Measurements from ENCODE around the gene RCBTB1. TPM values are rescaled to one million over a fixed set of nuclear protein-coding genes. Genes with fewer than 3 reads are reported as not detected.
"Not testable (repeated sequence)": the region's sequence is repeated elsewhere in the genome, so short reads cannot be mapped to it uniquely, and the experiment has no call there.

RCBTB1 gene
- total and polyA plus RNA-seq, 7 experiments from 2014 or later, result 8.1 to 22.2 (median 19.9) TPM

DNA sequence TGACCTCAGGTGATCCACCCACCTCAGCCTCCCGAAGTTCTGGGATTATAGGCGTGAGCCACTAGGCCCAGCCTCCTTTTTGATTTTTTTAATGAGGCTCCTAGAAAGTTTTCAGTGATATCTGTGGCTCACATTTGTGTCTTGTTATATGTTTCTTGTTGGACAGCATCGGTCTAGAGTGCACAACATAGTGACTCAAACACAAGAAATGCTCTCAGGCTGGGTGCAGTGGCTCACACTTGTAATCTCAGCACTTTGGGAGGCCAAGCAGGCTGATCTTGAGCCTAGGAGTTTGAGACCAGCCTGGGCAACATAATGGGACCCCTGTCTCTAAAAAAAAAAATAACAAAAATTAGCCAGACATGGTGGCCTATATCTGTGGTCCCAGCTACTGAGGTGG lies 81.4 kb downstream of the RCBTB1 start:
- Mint-ChIP-seq H3K36me3 (peaks cover 11 to 46% (median 27%) of the 10 kb centered on the region in 5 donors), H3K27ac (peak overlapping the region in 1 of 9 donors; percentile 23), H3K4me1 (peaks cover 25 to 54% (median 44%) of the 10 kb centered on the region in 7 donors), H3K9me3 (peaks cover 0 to 3% (median 0%) of the 10 kb centered on the region in 11 donors), H3K4me3 (no peak overlapping the region), H3K27me3 (no peaks in the 10 kb centered on the region)
- no peaks in the 10 kb centered on the region for H3K27me3 ChIP-seq (ENCODE audit: control insufficient read depth in 2 of 2, insufficient read depth in 2 of 2, low read length in 2 of 2)
- no peak for ATAC-seq
- intact Hi-C loops (cut with micrococcal nuclease), result no loop called here
- peaks cover 7 to 12% of the 10 kb centered on the region in 2 donors for H3K4me1 ChIP-seq (ENCODE audit: control insufficient read depth in 2 of 2, insufficient read depth in 2 of 2, low read length in 2 of 2)
- CTCF ChIA-PET, result no interaction called here
- POLR2A ChIA-PET, result no interaction called here
- H3K36me3 ChIP-seq (ENCODE audit: control insufficient read depth in 2 of 3, insufficient read depth in 3 of 3, low read length in 3 of 3), result peaks cover 0 to 9% (median 7%) of the 10 kb centered on the region in 3 experiments
- no peaks in the 10 kb centered on the region for H3K9me3 ChIP-seq (ENCODE audit: control insufficient read depth in 2 of 3, low read length in 3 of 3)
- H3K4me3 ChIP-seq (ENCODE audit: low read length), result no peak overlapping the region
- DNase-seq, result no peak
- H3K27ac ChIP-seq (ENCODE audit: low read depth, low read length), result no peak overlapping the region

DNA sequence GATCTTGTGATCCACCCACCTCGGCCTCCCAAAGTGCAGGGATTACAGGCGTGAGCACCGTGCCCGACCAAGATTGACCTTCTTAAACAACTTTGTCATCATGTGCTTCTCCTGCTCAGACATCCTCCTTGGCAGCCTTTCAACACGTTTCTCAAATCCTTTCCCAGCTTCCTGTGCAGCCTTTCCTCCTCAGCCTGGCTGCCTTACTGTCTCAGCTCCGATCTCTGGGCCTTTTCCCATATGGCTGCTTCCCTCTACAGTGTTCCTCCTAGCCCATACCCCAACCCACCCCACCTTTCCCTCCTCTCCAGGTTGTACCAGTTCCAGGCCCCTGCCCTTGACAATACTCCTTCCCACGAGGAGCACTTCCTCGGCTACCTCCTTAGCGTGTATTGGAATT lies 82.4 kb downstream of the RCBTB1 start:
- H3K36me3 Mint-ChIP-seq, result peaks cover 11 to 44% (median 31%) of the 10 kb centered on the region in 5 donors
- Histone ChIP-seq H3K36me3 (ENCODE audit: control insufficient read depth in 2 of 3, insufficient read depth in 3 of 3, low read length in 3 of 3) (peaks cover 0 to 9% (median 7%) of the 10 kb centered on the region in 3 experiments), H3K27me3 (ENCODE audit: control insufficient read depth in 2 of 2, insufficient read depth in 2 of 2, low read length in 2 of 2) (no peaks in the 10 kb centered on the region), H3K27ac (ENCODE audit: low read depth, low read length) (no peak overlapping the region), H3K4me1 (ENCODE audit: control insufficient read depth in 2 of 2, insufficient read depth in 2 of 2, low read length in 2 of 2) (peaks cover 13 to 17% of the 10 kb centered on the region in 2 donors), H3K4me3 (ENCODE audit: low read length) (no peak overlapping the region), H3K9me3 (ENCODE audit: control insufficient read depth in 2 of 3, low read length in 3 of 3) (no peaks in the 10 kb centered on the region)
- DNase-seq (no peak), ATAC-seq (no peak)
- ChIA-PET CTCF (interaction anchor here (0.5 kb wide), 1 partner anchor 21 kb away, joined by 3 read pairs; no protein-coding TSS in a partner anchor), POLR2A (no interaction called here)
- H3K9me3 Mint-ChIP-seq, result peaks cover 0 to 3% (median 0%) of the 10 kb centered on the region in 11 donors
- no peak overlapping the region for H3K4me3 Mint-ChIP-seq
- peak overlapping the region in 6 of 9 donors; percentile 25 to 81 (median 42) for H3K27ac Mint-ChIP-seq
- H3K27me3 Mint-ChIP-seq, result no peaks in the 10 kb centered on the region
- peaks cover 25 to 64% (median 54%) of the 10 kb centered on the region in 7 donors for H3K4me1 Mint-ChIP-seq
- intact Hi-C loops (cut with micrococcal nuclease), result no loop called here

DNA sequence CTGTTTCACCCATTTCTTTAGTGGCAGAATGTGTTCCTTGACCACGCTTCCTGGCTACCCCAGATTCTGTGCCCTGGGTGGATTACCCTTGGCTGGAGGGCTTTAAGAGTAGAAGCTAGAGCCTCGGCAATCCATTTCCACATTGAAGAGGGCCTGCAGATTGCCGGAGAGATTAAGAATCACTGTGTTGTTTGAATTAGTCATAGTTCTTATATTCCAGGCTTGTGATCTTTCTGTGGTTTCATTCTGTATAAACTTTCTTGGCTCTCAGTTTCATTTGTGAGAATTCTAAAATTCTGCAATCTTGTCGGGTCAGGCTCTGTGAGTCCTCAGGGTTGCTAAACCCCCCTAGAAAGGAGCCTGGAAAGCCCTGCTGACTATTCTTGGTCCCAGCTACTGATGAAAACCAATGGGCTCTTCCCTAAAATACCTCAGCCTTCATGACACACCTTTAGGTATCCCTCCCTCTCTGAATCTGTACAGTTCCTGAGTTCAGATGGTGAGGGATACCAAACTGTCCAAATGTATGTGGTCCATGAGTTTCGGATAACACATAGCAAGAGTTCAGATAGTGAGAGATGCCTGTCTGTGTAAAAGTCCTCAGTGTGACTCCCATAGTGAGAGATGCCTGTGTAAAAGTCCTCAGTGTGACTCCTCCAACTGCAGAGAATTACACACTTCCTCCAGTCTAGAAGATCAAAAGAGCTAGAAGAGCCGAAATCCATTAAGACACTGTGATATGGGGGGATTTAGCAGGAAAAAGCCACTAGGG lies 85.3 kb downstream of the RCBTB1 start:
- Histone ChIP-seq H3K9me3 (ENCODE audit: control insufficient read depth in 2 of 3, low read length in 3 of 3) (no peaks in the 10 kb centered on the region), H3K27ac (ENCODE audit: low read depth, low read length) (peak overlapping the region; percentile 90), H3K27me3 (ENCODE audit: control insufficient read depth in 2 of 2, insufficient read depth in 2 of 2, low read length in 2 of 2) (no peaks in the 10 kb centered on the region), H3K4me1 (ENCODE audit: control insufficient read depth in 2 of 2, insufficient read depth in 2 of 2, low read length in 2 of 2) (peaks cover 17 to 28% of the 10 kb centered on the region in 2 donors), H3K4me3 (ENCODE audit: low read length) (no peak overlapping the region), H3K36me3 (ENCODE audit: control insufficient read depth in 2 of 3, insufficient read depth in 3 of 3, low read length in 3 of 3) (peaks cover 0 to 9% (median 2%) of the 10 kb centered on the region in 3 experiments)
- intact Hi-C loops (cut with micrococcal nuclease), result loop anchor here (5.0 to 10.0 kb wide), 8 partner anchors 42 to 1952 kb away; partner anchors contain the start of genes INTS6 (in 1 of the 2), NUDT15 (in 1 of the 2) and SPRYD7 (in 1 of the 2)
- ATAC-seq (no peak), DNase-seq (no peak)
- CTCF ChIA-PET, result interaction anchor here (1.0 kb wide), 1 partner anchor 627 kb away, joined by 3 read pairs; no protein-coding TSS in a partner anchor
- peak overlapping the region in 7 of 10 donors; percentile 3 to 64 (median 39) for H3K4me3 Mint-ChIP-seq
- POLR2A ChIA-PET, result interaction anchor here (1.0 kb wide), 1 partner anchor 57 kb away, joined by 3 read pairs; no protein-coding TSS in a partner anchor
- peaks cover 0 to 3% (median 0%) of the 10 kb centered on the region in 11 donors for H3K9me3 Mint-ChIP-seq
- H3K27me3 Mint-ChIP-seq, result no peaks in the 10 kb centered on the region
- peaks cover 7 to 41% (median 18%) of the 10 kb centered on the region in 5 donors for H3K36me3 Mint-ChIP-seq
- peak overlapping the region; percentile 28 to 100 (median 84) for H3K27ac Mint-ChIP-seq
- peaks cover 33 to 61% (median 56%) of the 10 kb centered on the region in 7 donors for H3K4me1 Mint-ChIP-seq

DNA sequence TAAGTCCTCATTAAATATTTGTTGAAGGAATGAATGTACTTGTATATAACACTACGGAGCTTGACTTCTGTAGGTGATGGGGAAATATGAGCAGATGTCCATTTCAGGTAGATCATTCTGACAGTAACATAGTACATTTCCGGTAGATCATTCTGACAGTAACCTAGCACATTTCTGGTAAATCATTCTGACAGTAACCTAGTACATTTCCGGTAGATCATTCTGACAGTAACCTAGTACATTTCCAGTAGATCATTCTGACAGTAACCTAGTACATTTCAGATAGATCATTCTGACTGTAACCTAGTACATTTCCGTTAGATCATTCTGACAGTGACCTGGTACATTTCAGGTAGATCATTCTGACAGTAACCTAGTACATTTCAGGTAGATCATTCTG lies 87.2 kb downstream of the RCBTB1 start:
- no peaks in the 10 kb centered on the region for H3K27me3 Mint-ChIP-seq
- intact Hi-C loops (cut with micrococcal nuclease), result loop anchor here (5.0 to 10.0 kb wide), 8 partner anchors 44 to 1954 kb away; partner anchors contain the start of genes INTS6 (in 1 of the 2), NUDT15 (in 1 of the 2) and SPRYD7 (in 1 of the 2)
- H3K36me3 Mint-ChIP-seq, result peaks cover 4 to 43% (median 15%) of the 10 kb centered on the region in 5 donors
- ATAC-seq (no peak), DNase-seq (peak in 1 of 9 donors; percentile 5)
- H3K27ac ChIP-seq (ENCODE audit: low read depth, low read length), result peak overlapping the region; percentile 90
- no peaks in the 10 kb centered on the region for H3K9me3 ChIP-seq (ENCODE audit: control insufficient read depth in 2 of 3, low read length in 3 of 3)
- H3K4me3 ChIP-seq (ENCODE audit: low read length), result no peak overlapping the region
- H3K9me3 Mint-ChIP-seq, result peaks cover 0 to under 1% (median 0%) of the 10 kb centered on the region in 11 donors
- H3K4me3 Mint-ChIP-seq, result peak overlapping the region in 5 of 10 donors; percentile 15 to 96 (median 91)
- no peaks in the 10 kb centered on the region for H3K27me3 ChIP-seq (ENCODE audit: control insufficient read depth in 2 of 2, insufficient read depth in 2 of 2, low read length in 2 of 2)
- peaks cover 0 to 5% (median 2%) of the 10 kb centered on the region in 3 experiments for H3K36me3 ChIP-seq (ENCODE audit: control insufficient read depth in 2 of 3, insufficient read depth in 3 of 3, low read length in 3 of 3)
- ChIA-PET POLR2A (no interaction called here), CTCF (no interaction called here)
- peaks cover 38 to 65% (median 61%) of the 10 kb centered on the region in 7 donors for H3K4me1 Mint-ChIP-seq
- peaks cover 25 to 34% of the 10 kb centered on the region in 2 donors for H3K4me1 ChIP-seq (ENCODE audit: control insufficient read depth in 2 of 2, insufficient read depth in 2 of 2, low read length in 2 of 2)
- H3K27ac Mint-ChIP-seq, result peak overlapping the region; percentile 51 to 100 (median 96)

DNA sequence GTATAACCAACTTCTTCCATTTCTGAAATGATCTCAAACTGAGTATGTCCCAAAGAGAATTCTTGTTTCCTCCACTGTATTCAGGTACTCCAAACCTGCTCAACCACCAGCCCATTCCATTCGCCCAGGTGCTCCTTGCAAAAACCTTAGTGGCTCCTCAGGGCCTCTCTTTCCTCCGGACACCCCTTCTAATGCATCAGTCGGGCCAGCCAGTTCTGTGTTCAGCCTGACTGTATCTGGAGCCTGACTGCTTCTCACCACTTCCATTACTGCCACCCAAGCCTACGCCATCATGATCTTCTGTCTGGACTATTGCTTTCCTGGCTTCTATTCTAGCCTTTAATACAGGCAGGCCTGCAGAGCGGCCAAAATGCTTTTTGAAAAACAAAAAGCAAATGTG lies 88.1 kb downstream of the RCBTB1 start:
- Mint-ChIP-seq H3K27me3 (no peaks in the 10 kb centered on the region), H3K4me3 (peak overlapping the region; percentile 88 to 96 (median 92)), H3K27ac (peak overlapping the region; percentile 81 to 100 (median 96)), H3K4me1 (peaks cover 34 to 59% (median 53%) of the 10 kb centered on the region in 7 donors), H3K36me3 (peaks cover 3 to 38% (median 11%) of the 10 kb centered on the region in 5 donors), H3K9me3 (no peaks in the 10 kb centered on the region)
- no peak for DNase-seq
- intact Hi-C loops (cut with micrococcal nuclease), result loop anchor here (2.0 to 10.0 kb wide), 11 partner anchors 18 to 1955 kb away; partner anchors contain the start of genes INTS6 (in 1 of the 2), NUDT15 (in 1 of the 2), RCBTB1 (in 1 of the 2) and SPRYD7 (in 1 of the 2)
- no peaks in the 10 kb centered on the region for H3K36me3 ChIP-seq (ENCODE audit: control insufficient read depth in 2 of 3, insufficient read depth in 3 of 3, low read length in 3 of 3)
- no peak for ATAC-seq
- peak overlapping the region; percentile 90 for H3K27ac ChIP-seq (ENCODE audit: low read depth, low read length)
- ChIA-PET CTCF (no interaction called here), POLR2A (interaction anchor here (1.5 to 2.2 kb wide), 2 partner anchors 9 to 29 kb away, joined by 4 to 20 read pairs; no protein-coding TSS in a partner anchor)
- H3K9me3 ChIP-seq (ENCODE audit: control insufficient read depth in 2 of 3, low read length in 3 of 3), result no peaks in the 10 kb centered on the region
- no peaks in the 10 kb centered on the region for H3K27me3 ChIP-seq (ENCODE audit: control insufficient read depth in 2 of 2, insufficient read depth in 2 of 2, low read length in 2 of 2)
- H3K4me3 ChIP-seq (ENCODE audit: low read length), result no peak overlapping the region
- peaks cover 25 to 34% of the 10 kb centered on the region in 2 donors for H3K4me1 ChIP-seq (ENCODE audit: control insufficient read depth in 2 of 2, insufficient read depth in 2 of 2, low read length in 2 of 2)

DNA sequence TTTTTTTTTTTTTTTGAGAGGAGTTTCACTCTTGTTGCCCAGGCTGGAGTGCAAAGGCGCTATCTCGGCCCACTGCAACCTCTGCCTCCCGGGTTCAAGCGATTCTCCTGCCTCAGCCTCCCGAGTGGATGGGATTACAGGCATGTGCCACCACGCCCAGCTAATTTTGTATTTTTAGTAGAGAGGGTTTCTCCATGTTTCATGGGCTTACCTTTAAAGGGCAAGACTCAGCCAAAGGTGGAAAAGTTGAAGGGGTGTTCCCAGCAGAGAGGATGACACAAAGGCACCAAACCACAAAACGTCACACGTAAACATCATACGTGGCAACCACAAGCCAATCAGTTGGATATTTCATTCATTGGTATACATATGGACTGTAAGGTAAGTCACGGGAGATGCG lies 88.5 kb downstream of the RCBTB1 start:
- H3K9me3 ChIP-seq (ENCODE audit: control insufficient read depth in 2 of 3, low read length in 3 of 3); H3K9me3 Mint-ChIP-seq; CTCF ChIA-PET; H3K36me3 ChIP-seq (ENCODE audit: control insufficient read depth in 2 of 3, insufficient read depth in 3 of 3, low read length in 3 of 3); H3K27me3 ChIP-seq (ENCODE audit: control insufficient read depth in 2 of 2, insufficient read depth in 2 of 2, low read length in 2 of 2); H3K27me3 Mint-ChIP-seq: not testable (repeated sequence)
- Mint-ChIP-seq H3K27ac (peak overlapping the region; percentile 81 to 100 (median 96)), H3K36me3 (peaks cover 3 to 38% (median 11%) of the 10 kb centered on the region in 5 donors), H3K4me1 (peaks cover 34 to 59% (median 53%) of the 10 kb centered on the region in 7 donors), H3K4me3 (peak overlapping the region; percentile 88 to 96 (median 92))
- peak overlapping the region; percentile 64 for H3K4me3 ChIP-seq (ENCODE audit: low read length)
- DNase-seq (peak in 8 of 9 donors; percentile 51 to 73 (median 64)), ATAC-seq (peak; percentile 21)
- intact Hi-C loops (cut with micrococcal nuclease), result loop anchor here (1.0 to 10.0 kb wide), 12 partner anchors 18 to 1955 kb away; partner anchors contain the start of genes INTS6 (in 1 of the 2), NUDT15 (in 1 of the 2), RCBTB1 (in 1 of the 2) and SPRYD7 (in 1 of the 2)
- POLR2A ChIA-PET, result interaction anchor here (0.6 to 3.9 kb wide), 8 partner anchors 9 to 296 kb away, joined by 3 to 85 read pairs (median 8); partner anchors contain the start of genes CAB39L, KPNA3 and SETDB2
- peak overlapping the region; percentile 90 for H3K27ac ChIP-seq (ENCODE audit: low read depth, low read length)
- peaks cover 25 to 34% of the 10 kb centered on the region in 2 donors for H3K4me1 ChIP-seq (ENCODE audit: control insufficient read depth in 2 of 2, insufficient read depth in 2 of 2, low read length in 2 of 2)

All from naive thymus-derived CD4-positive, alpha-beta T cell (primary cell).